Measurements from ENCODE around the gene RPL23.

- no peak for TF ChIP-seq POLR2A (conservative IDR thresholded peaks at IDR 0.05)
- no peak for TF ChIP-seq SRSF1 (IDR thresholded peaks at IDR 0.05; ENCODE audit: low read depth, low read length)
- no peak for TF ChIP-seq FOXM1 (IDR thresholded peaks at IDR 0.05; ENCODE audit: low read depth)
- no peak for TF ChIP-seq FOXM1 (CRISPR knock-in tag; IDR thresholded peaks at IDR 0.05; ENCODE audit: low read depth)
- TF ChIP-seq POU5F1 (IDR thresholded peaks at IDR 0.05; ENCODE audit: borderline replicate concordance, low read depth, low read length, partially characterized antibody): no peak
- no peak for TF ChIP-seq RBM25 (IDR thresholded peaks at IDR 0.05; ENCODE audit: low read depth, low read length, severe bottlenecking)
- TF ChIP-seq ZNF609 (CRISPR knock-in tag; IDR thresholded peaks at IDR 0.05; ENCODE audit: borderline replicate concordance): no peak
- TF ChIP-seq USF1 (CRISPR knock-in tag; IDR thresholded peaks at IDR 0.05): no peak
- TF ChIP-seq MAFK (IDR thresholded peaks at IDR 0.05; ENCODE audit: low read length): no peak
- no peak for TF ChIP-seq CBX2 (IDR thresholded peaks at IDR 0.05; ENCODE audit: insufficient read depth, low read length, poor library complexity, severe bottlenecking)
- no peak for TF ChIP-seq ZBTB8A (IDR thresholded peaks at IDR 0.05; ENCODE audit: partially characterized antibody)
- TF ChIP-seq RBM17 (IDR thresholded peaks at IDR 0.05; ENCODE audit: borderline replicate concordance, low read depth, low read length): no peak
- no peak for TF ChIP-seq SPI1 (IDR thresholded peaks at IDR 0.05; ENCODE audit: borderline replicate concordance, low read depth, low read length)
- no peak for TF ChIP-seq REST (IDR thresholded peaks at IDR 0.05; ENCODE audit: borderline replicate concordance)
- TF ChIP-seq REST (CRISPR knock-in tag; IDR thresholded peaks at IDR 0.05; ENCODE audit: low read depth): no peak
- TF ChIP-seq ATF3 (IDR thresholded peaks at IDR 0.05): no peak
- no peak for TF ChIP-seq ATF3 (CRISPR knock-in tag; conservative IDR thresholded peaks at IDR 0.05)
Observed at GRCh38 chr17:38882870-38883269, 29.3 kb upstream of the RPL23 start.
